ENCODE measurements around the gene EBP. TPM values are rescaled to one million over a fixed set of nuclear protein-coding genes. Genes with fewer than 3 reads are reported as not detected.

The EBP gene
- total and polyA plus RNA-seq, 2 donors (not counting 3 experiments of a cell fraction or from before 2014, with no cell fraction given), result 102 to 183 TPM

GRCh38 chrX:48474127-48474526, 47.5 kb upstream of the EBP start:
- H4K20me1 ChIP-seq (replicated peaks; ENCODE audit: control insufficient read depth, extremely low read depth, insufficient read depth, low read length), result no peaks in the 10 kb centered on the region
- no peaks in the 10 kb centered on the region for H3K9me1 ChIP-seq (replicated peaks; ENCODE audit: control insufficient read depth, extremely low read depth, insufficient read depth, low read length)
- no peak overlapping the region for H3K4me2 ChIP-seq (ENCODE audit: insufficient read depth, low read length)
- ChIA-PET POLR2A (no interaction called here), CTCF (interaction anchor here (0.8 to 1.8 kb wide), 4 partner anchors 10 to 391 kb away, joined by 3 to 4 read pairs (median 4); partner anchors contain the start of gene TBC1D25)
- FAIRE-seq (peak; percentile 89), DNase-seq (ENCODE audit: low read depth, low spot score) (no peak)
- no peaks in the 10 kb centered on the region for H3K9me3 ChIP-seq (replicated peaks; ENCODE audit: control insufficient read depth, insufficient read depth, low read length)
- TF ChIP-seq POLR2A (IDR thresholded peaks at IDR 0.05; ENCODE audit: low read depth, low read length), result no peak
- TF ChIP-seq GATA2 (IDR thresholded peaks at IDR 0.05; ENCODE audit: insufficient read depth, insufficient read length, low read depth, low read length), result no peak
- TF ChIP-seq POLR2AphosphoS5 (IDR thresholded peaks at IDR 0.05; ENCODE audit: insufficient read depth, low read depth, low read length), result no peak
- no peak for TF ChIP-seq MYC (IDR thresholded peaks at IDR 0.05; ENCODE audit: low read depth, low read length)
- TF ChIP-seq EZH2 (IDR thresholded peaks at IDR 0.05; ENCODE audit: borderline replicate concordance, low read depth, low read length, severe bottlenecking), result no peak
- no peak for TF ChIP-seq JUN (IDR thresholded peaks at IDR 0.05; ENCODE audit: borderline replicate concordance, insufficient read depth, insufficient read length, low read depth)
- TF ChIP-seq CTCF (IDR thresholded peaks at IDR 0.05; ENCODE audit: extremely low read depth in 1 of 2, insufficient read depth in 1 of 2, low read depth in 1 of 2, low read length in 2 of 2), result no peak
- TF ChIP-seq MAX (IDR thresholded peaks at IDR 0.05; ENCODE audit: insufficient read depth, insufficient read length), result no peak
- no peak for TF ChIP-seq FOS (IDR thresholded peaks at IDR 0.05; ENCODE audit: borderline replicate concordance, insufficient read depth, low read length)
- H3K4me3 ChIP-seq (replicated peaks in 1 of 3; ENCODE audit: insufficient read depth in 1 of 3, low read depth in 1 of 3, low read length in 3 of 3), result no peak overlapping the region
- H3K9ac ChIP-seq (replicated peaks; ENCODE audit: extremely low read depth, insufficient read depth, low read length), result no peak overlapping the region
- intact Hi-C loops (cut with micrococcal nuclease) (no loop called here), dilution Hi-C loops (cut with MboI; ENCODE audit: extremely low pct_ligation_motif_present, low sequenced_read_pairs) (no loop called here)
- BruUV-seq (replicated peaks), result no TSS peak
- no peak overlapping the region for H3K27ac ChIP-seq (ENCODE audit: insufficient read depth, low read depth, low read length)
- peaks cover 32% of the 10 kb centered on the region for H3K79me2 ChIP-seq (ENCODE audit: control insufficient read depth, insufficient read depth, low read length)
- no peak overlapping the region for H2AFZ ChIP-seq (ENCODE audit: low read depth, low read length)
- peaks cover 6% of the 10 kb centered on the region for H3K4me1 ChIP-seq (ENCODE audit: control insufficient read depth, extremely low read depth, insufficient read depth, low read length)
- no peaks in the 10 kb centered on the region for H3K36me3 ChIP-seq (ENCODE audit: control insufficient read depth in 2 of 2, extremely low read depth in 1 of 2, insufficient read depth in 2 of 2, low read length in 2 of 2)
- no peaks in the 10 kb centered on the region for H3K27me3 ChIP-seq (ENCODE audit: control insufficient read depth in 2 of 2, insufficient read depth in 2 of 2, low read length in 2 of 2)
